Measurements from ENCODE around the gene PIP4K2B. TPM values are rescaled to one million over a fixed set of nuclear protein-coding genes. Genes with fewer than 3 reads are reported as not detected.
A peak's percentile ranks its signal among the peaks of the same experiment; 100 is the strongest.
"Not testable (repeated sequence)": the region's sequence is repeated elsewhere in the genome, so short reads cannot be mapped to it uniquely, and the experiment has no call there.

Gene PIP4K2B
- 74.4 and 89.7 TPM in 2 replicates for total RNA-seq
- polyA plus RNA-seq (2012) = 46.0 TPM

DNA sequence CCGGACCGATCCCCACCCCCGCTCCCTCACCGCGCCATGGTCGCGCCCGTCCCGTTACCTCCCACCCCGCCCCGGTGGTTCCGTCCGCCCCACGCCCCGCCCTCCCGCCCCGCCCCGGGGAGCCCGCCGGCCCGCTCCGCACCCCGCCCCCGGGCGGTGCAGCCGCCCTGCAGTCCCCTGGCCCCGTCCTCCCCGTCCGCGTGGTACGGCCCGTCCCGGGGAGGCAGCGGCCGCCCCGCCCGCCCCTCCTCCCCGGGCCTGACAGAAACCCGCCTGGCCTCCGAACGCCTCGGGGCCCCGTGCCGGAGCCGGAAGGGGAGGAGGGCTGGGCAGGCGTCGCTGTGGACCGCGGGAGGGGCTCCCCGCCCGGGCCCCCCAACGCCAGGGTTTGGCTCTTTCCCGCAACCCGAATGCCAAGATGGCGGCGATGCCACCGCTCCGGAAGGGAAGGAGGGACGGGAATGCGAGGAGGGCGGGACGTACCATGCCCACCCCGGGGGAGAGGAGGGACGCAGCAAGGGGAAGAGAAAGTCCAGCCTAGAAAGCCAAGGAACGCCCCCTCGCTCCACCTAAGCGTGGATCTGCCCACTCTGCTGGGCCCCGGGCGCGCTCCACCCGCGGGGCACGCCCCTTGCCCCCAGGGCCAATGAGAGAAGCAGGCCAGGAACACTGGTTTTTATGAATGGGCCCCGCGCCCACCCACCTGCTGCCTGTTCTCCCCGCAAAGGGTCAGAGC is at the start of gene PIP4K2B:
PIP4K2B (minus strand) TSS at position 56 of the 736 bp plus-strand sequence. CDS start 132 bp downstream, outside the sequence.
- peak; percentile 99 for DNase-seq (ENCODE audit: low read depth)

DNA sequence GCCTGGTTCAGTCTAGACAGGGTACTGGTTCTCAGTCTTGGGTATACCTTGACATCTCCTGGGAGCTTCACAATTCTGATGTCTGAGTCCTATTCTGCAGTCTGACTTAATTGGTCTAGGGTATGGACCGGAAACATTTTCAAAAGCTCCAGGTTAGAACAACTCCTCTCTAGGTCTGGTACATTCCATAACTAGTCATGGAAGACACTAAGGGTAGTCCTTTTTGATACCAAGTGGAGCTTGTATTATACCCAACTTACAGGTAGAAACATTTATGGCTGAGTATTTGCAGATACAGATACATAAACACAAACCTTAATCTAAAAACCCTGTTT is 49.2 kb upstream of the PIP4K2B start:
- DNase-seq (ENCODE audit: low read depth) = no peak

DNA sequence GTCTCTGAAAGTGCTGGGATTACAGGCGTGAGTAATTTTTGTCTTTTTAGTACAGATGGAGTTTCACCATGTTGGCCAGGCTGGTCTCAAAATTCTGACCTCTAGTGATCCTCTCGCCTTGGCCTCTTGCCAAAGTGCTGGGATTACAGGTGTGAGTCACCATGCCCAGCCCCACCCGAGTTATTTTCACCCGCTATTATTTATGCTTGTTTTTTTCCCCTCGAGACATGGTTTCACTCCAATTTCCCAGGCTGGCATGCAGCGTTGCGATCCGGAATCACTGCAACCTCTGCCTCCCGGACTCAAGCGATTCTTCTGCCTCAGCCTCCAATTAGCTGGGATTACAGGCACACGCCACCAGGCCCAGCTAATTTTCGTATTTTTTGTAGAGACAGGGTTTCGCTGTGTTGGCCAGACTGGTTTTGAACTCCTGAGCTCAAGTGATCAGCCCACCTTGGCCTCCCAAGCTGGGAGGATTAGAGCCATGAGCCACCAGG is 45.0 kb upstream of the PIP4K2B start:
- peak; percentile 86 for DNase-seq (ENCODE audit: low read depth)

DNA sequence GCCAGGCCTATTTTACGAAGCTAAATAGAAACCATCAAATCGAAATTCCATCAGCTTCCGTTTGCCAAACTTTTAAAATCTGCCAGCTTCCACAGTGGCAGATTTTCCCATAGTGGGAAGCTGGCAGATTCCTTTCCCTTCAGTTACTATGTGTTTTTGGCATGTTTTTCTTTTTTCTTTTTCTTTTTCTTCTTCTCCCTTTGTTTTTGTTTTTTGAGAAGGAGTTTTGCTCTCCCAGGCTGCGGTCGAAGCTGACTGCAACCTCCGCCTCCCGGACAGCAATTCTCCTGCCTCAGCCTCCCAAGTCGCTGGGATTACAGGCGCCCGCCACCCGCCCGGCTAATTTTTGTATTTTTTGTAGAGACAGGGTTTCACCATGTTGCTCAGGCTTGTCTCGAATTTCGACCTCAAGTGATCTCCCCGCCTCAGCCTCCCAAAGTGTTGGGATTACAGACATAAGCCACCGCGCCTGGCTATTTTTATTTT is 26.4 kb upstream of the PIP4K2B start:
- peak; percentile 13 for DNase-seq (ENCODE audit: low read depth)

DNA sequence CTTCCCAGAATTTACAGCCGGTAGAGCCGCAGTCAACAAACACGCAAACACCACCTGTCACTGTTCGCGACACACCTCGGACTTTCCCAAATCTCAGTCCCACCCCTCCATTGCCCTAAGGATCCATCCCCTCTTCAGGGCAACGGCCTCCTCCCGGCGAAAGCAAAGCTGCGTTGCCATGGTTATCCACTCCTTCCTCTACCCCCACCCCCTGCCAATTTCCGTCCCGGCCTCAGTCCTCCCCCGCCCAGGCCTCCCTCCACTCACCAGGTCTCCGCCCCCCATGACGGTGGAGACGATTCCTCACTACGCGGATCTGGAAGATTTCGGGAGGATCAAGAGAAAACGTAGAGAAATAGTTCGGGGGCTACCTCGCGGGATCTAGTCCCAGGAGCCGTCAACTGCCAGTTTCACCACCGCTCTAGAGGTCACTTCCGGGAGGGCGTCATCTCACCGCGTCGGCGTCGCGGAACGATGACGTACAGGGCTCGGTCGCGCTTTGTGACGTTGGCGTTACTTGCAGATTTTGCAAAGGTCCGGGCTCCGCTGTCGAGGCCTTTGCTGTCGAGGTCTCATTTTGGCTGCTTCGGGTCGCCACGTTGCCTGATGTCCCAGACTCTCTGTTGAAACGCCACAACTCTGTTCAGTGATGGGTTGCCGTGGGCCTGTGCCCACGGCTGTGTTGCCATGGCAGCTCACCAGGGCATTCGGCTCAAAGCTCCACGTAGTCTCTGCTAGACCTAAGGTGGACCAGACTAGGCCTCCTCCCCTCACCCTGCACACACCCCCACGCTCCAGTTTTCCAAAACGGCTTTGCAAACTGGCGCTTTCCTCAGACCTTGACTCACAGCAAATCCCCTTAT is 25.8 kb upstream of the PIP4K2B start, which contains the start of gene CWC25:
CWC25 (minus strand) TSS at position 423 of the 863 bp plus-strand sequence; CDS start at position 285, 138 bp downstream.
- DNase-seq (ENCODE audit: low read depth) = peak; percentile 96

DNA sequence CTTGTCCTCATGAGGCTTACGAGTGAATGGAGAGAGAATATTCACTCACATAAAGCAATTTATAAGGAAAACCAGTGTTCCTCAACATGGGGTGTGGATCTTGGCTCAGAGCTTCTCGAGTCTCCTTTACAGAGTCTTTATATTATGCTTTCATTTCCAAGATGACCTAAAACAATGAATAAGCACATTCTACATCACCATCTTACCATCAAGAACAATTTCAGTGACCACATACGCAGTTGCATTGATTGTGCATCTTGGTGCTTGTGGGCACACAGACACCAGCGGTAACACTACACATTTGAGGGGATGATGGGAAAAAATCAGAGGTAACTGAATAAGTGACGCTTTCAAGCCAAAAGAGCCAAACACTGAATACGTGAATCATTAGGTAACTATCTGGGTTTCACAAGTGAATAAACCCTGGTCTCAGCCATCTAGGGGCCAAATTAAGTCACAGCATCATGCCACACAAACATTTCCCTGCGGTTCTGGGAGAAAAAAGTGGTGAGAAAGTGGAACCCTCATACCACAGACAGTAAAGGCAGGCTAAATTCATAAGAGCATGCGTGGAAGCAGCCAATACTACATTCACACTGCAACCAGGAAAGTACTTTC is 16.3 kb upstream of the PIP4K2B start:
- peak; percentile 37 for DNase-seq (ENCODE audit: low read depth)

DNA sequence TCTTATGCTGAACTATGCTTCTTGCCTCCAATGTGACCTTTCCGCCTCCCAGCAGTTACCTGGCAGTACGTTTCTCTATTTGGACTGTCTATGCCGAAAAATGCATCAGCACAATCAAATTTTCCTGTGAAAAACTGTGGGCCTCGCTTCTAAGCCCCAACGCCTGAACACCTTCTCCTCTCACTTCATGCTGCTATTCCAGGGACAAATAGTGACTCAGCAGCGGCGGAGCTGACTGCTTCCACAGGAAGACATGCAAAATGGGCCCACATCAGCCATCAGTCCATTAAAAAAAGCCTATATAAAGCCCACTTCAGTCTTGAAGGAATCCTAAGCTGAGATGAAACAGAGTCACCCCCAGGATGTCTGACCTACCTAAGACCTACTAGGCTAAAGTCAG is 10.5 kb upstream of the PIP4K2B start:
- no peak for DNase-seq (ENCODE audit: low read depth)

DNA sequence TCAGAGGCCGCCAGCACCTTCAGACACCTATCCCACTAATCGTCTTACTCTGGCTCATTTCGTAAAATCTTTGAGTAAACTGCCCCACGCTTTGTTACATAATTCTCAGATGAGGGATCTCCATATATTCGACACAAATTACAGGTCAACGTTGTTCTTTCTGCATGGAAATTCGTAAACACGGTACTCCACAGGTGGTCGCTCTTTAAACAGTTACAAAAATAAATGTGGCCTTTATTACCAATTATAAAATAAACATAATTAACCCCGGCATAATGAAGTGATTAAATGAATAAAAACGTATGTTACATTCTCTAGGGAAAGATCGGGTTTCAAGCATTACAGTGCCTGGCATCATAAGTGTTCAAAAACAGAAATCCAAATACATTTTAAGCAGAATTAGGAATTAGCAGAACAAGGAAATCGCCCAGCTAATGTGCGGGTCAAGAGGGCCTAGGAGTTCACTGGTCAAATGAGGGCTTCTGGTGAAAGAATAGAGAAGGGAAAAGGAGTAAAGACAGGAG is 943 bp upstream of the PIP4K2B start:
- DNase-seq (ENCODE audit: low read depth) = no peak

DNA sequence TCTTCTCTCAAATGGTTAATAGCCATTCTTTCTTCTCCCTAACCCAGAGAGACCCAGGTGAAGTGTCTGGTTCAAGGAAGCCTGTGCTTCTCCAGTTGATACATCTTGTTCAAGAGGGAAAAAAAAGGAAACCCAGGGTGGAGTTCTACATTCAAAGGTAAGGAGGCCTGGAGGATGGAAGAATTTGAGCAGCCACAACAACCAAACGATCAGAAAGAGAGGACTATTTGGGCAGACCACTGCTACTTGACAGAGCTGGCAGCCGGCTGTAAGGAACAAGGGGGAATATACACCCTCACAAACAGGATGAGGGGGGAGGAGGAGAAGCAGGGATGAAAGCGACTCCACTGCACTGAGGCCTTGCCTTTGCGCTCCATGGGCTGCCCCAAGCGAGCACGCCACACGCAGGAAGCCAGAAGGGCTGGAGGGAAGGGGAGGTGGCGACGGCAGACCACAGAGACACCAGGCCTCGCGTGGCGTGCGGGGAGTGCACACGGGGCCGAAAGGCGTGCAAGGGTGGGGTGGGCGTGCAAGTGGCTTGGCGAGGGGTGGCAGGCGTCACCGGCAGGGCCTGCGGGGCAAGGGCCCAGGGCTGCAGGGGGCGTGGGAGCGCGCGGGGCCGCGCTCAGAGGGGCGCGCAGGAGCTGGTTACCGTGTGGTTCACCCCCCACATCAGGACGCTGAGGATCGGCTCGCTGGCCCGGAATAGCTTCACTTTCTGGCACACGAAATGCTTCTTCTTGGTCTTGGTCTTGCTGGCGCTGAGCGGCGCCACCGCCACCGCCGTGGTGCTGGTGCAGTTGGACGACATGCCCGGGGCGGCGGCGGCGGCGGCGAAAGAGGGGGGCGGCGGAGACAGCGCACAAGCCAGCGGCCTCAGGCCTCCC is 499 bp downstream of the PIP4K2B start:
- DNase-seq (ENCODE audit: low read depth) = peak; percentile 63

DNA sequence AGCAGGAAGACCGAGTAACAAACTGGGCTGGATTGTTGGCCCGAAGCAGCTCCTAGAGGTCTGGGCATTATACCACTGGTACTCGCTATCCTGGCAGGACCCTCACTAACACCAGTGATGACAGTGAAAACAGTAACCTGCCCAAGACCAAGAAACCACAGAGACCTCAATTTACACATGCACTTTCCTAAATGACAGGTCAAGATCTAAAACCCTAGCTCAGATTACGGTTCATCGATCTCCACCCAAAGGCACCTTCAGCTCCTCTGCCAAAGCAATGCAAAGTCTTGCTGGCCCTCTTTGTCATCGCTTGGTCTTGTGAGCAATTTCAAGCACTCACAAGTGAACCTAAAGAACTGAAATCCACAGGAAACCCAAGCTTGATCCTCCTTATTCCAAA is 1.5 kb downstream of the PIP4K2B start:
- DNase-seq (ENCODE audit: low read depth) = no peak

DNA sequence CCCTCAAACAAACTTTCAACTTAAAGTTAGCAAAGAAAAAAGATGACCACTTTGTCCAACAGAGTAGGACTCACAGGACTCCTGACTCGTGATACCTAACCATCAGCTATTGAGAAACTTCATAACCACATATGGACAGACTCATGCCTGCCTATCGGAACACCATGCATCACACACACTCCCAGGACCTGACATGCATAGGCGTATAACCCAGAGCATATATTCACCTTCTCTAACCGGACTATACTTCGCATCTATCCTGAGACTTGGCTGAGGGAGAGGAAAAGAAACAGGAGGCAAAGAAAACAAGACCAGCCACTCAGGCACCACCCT is 2.2 kb downstream of the PIP4K2B start:
- no peak for DNase-seq (ENCODE audit: low read depth)

DNA sequence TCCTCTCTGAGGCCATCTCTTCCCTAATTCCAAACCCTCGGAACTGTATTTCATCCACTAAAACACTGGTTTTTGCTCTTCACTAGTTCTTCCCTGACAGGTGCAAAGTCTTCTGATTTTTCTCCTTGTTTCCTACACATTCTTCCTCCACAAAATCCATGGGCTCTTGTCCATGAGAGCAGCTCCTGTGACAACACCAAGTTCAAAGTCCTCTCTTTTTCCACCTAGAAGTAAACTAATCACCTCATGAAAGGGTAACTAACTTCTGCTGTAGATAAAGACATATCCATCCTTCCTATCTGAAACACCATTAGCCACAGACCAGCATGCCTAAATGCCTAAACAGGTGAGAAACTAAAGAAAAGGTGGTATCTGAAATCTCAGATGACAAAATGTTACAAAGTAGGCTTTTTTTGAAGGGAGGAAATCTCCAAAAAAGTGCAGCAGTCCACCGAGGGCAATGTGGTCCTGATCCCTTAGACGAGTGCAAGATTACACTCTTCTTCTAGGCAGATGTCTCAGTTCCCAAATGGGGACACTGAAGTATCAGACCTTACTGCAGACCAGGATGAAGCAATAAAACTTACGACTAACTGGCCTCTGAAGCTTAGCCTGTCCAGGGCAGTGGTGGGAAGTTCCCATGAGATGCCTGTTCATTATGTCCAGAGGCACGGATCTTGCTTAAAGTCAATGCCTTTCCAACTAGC is 2.8 kb downstream of the PIP4K2B start:
- no peak for DNase-seq (ENCODE audit: low read depth)

DNA sequence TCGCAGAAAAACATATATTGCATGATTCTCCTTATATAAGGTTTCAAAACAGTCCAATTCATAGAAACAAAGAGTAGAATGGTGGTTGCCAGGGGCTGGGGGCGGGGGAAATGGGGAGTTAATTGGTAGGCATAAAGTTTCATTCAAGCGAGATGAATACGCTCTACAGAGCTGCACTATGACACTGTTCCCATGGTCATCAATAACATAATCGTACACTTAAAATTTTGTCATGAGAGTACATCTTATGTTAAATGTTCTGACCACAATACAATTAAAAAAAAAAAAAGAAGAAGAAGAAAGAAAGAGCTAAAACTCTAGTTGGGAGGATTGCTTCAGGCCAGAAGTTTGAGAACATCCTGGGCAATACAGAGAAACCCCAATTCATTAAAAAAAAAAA is 5.1 kb downstream of the PIP4K2B start:
- no peak for DNase-seq (ENCODE audit: low read depth)

DNA sequence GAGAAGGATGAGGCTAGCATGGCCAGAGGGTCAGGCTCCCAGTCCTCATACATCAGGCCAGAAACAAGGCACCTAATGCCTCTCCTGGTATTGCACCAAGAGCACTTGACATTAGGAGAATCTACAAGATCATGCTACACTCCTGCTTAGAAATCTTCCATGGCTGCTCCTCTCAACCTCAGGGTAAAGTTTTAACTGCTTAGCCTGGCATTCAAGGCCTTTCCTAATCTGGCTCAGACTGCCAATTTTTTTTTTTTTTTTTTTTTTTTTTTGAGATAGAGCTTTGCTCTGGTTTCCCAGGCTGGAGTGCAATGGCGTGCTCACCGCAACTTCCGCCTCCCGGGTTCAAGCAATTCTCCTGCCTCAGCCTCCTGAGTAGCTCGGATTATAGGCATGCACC is 8.2 kb downstream of the PIP4K2B start:
- DNase-seq (ENCODE audit: low read depth) = no peak

DNA sequence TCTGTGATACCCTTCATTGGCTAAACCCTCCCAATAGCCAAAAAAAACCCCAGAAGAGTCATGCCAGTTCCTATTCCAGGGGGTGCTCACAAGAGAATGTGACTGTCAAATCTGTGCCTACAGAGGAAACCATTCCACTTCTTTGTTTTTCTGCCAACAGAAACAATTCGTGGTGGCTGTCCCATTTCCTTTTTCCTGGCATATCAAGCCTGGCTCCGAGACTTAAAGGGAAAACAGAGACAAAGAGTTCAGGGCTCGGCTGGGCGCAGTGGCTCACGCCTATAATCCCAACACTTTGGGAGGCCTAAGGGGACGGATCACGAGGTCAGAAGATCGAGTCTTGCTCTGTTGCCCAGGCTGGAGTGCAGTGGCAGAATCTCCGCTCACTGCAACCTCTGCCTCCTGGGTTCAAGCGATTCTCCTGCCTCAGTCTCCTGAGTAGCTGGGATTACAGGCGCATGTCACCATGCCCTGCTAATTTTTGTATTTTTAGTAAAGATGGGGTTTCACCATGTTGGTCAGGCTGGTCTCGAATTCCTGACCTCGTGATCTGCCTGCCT is 9.1 kb downstream of the PIP4K2B start:
- not testable (repeated sequence) for DNase-seq (ENCODE audit: low read depth)

DNA sequence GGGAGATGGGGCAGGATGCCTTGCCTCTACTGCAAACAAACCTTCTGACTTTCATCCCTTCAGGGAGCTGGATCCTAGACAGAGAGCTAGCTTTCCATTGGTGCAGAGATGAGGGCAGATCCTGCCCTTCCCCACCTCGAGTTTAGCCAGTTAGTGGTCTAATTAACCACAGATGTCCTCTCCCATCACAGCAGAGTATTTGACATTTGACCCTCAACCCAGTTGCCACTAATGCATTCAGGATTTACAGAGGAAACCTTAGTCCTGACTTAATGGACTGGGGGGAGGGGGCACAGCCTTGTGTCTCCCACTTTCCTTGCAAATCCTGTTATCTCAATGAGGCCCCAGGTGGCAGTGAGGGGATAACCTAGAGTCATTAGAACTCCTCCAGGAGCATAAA is 10.2 kb downstream of the PIP4K2B start:
- peak; percentile 61 for DNase-seq (ENCODE audit: low read depth)

DNA sequence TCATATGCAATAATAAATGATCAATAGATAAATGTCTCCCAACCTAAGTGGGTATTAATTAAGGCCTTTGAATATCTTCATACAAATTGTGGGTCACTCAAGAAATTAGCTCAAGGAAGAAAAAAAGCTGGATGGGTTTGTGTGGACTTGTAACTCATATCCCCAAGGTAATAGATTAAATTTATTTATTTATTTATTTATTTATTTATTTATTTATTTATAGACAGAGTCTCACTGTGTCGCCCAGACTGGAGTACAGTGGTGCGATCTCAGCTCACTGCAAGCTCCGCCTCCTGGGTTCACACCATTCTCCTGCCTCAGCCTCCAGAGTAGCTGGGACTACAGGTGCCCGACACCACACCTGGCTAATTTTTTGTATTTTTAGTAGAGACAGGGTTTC is 11.4 kb downstream of the PIP4K2B start:
- DNase-seq (ENCODE audit: low read depth) = not testable (repeated sequence)

DNA sequence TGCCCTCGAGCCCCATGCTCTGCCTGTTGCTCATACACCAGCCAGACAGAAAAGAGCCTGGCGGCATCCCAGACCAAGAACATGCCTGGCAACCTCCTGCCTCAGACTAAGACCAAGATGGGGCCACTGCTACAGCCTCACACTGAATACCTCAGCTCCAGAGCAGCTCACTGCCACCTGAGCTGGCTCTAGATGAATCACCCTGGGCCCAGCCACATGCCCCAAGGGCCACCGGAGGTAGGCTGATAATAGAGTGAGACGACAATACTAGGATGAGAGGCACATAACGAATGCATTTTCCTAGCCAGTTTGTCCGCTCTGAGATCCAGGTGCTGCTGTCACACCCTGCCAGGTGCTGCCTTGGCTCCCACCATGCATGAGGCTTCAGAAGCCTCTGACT is 13.0 kb downstream of the PIP4K2B start:
- DNase-seq (ENCODE audit: low read depth) = peak; percentile 18

DNA sequence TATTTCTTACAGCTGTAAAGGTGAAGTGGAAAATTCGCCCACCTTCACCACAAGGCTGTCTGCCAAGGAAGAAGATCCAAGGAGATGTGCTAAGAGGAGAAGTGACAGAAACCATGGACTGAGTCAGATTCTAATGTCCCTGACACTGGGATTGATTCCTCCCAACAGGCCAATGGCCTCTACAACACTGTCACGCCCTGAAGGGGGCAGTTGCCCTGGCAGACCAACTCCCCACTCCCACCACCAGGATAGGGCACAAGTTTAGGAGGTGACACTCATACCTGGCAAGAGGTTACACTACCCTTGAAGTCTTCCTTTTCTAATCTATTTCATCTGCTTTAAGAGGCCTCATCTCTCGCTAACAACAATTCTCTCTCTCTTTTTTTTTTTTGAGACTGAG is 16.1 kb downstream of the PIP4K2B start:
- no peak for DNase-seq (ENCODE audit: low read depth)
